ENCODE results near the gene NRG3.
A peak's percentile ranks its signal among the peaks of the same experiment; 100 is the strongest.

The NRG3 gene

GRCh38 chr10:82254237-82254636 is 379.2 kb downstream of the NRG3 start:
- no peak for TF ChIP-seq JUND (IDR thresholded peaks at IDR 0.05; ENCODE audit: low read depth)
- no peak for DNase-seq (ENCODE audit: low read depth in 1 of 2, low spot score in 1 of 2)
- in situ Hi-C loops (cut with HindIII; ENCODE audit: low pct_unique_long_range_greater_than_20kb, low sequenced_read_pairs): no loop called here

- in situ Hi-C loops (cut with HindIII; ENCODE audit: low pct_unique_long_range_greater_than_20kb, low sequenced_read_pairs): no loop called here
- peak in 1 of 2 experiments; percentile 23 for DNase-seq (ENCODE audit: low read depth in 1 of 2, low spot score in 1 of 2)
These were observed 381.3 kb downstream of the NRG3 start for GRCh38 chr10:82256275-82256674.

GRCh38 chr10:82266438-82266837 is 391.4 kb downstream of the NRG3 start:
- no peak for DNase-seq (ENCODE audit: low read depth in 1 of 2, low spot score in 1 of 2)
- in situ Hi-C loops (cut with HindIII; ENCODE audit: low pct_unique_long_range_greater_than_20kb, low sequenced_read_pairs): no loop called here
- no peak for TF ChIP-seq JUND (IDR thresholded peaks at IDR 0.05; ENCODE audit: low read depth)

More at GRCh38 chr10:82256275-82256674, 381.3 kb downstream of the NRG3 start:
- TF ChIP-seq JUND (IDR thresholded peaks at IDR 0.05; ENCODE audit: low read depth): no peak

GRCh38 chr10:82267014-82267413 is 392.0 kb downstream of the NRG3 start:
- no peak for DNase-seq (ENCODE audit: low read depth in 1 of 2, low spot score in 1 of 2)
- in situ Hi-C loops (cut with HindIII; ENCODE audit: low pct_unique_long_range_greater_than_20kb, low sequenced_read_pairs): no loop called here
- no peak for TF ChIP-seq JUND (IDR thresholded peaks at IDR 0.05; ENCODE audit: low read depth)

GRCh38 chr10:82267465-82267864 is 392.5 kb downstream of the NRG3 start:
- no peak for DNase-seq (ENCODE audit: low read depth in 1 of 2, low spot score in 1 of 2)
- in situ Hi-C loops (cut with HindIII; ENCODE audit: low pct_unique_long_range_greater_than_20kb, low sequenced_read_pairs): no loop called here
- TF ChIP-seq JUND (IDR thresholded peaks at IDR 0.05; ENCODE audit: low read depth): no peak

- in situ Hi-C loops (cut with HindIII; ENCODE audit: low pct_unique_long_range_greater_than_20kb, low sequenced_read_pairs): no loop called here
- TF ChIP-seq JUND (IDR thresholded peaks at IDR 0.05; ENCODE audit: low read depth): no peak
- no peak for DNase-seq (ENCODE audit: low read depth in 1 of 2, low spot score in 1 of 2)
These were observed 393.0 kb downstream of the NRG3 start for GRCh38 chr10:82267960-82268359.

GRCh38 chr10:82277591-82277990 is 402.6 kb downstream of the NRG3 start:
- TF ChIP-seq JUND (IDR thresholded peaks at IDR 0.05; ENCODE audit: low read depth): no peak
- in situ Hi-C loops (cut with HindIII; ENCODE audit: low pct_unique_long_range_greater_than_20kb, low sequenced_read_pairs): no loop called here
- no peak for DNase-seq (ENCODE audit: low read depth in 1 of 2, low spot score in 1 of 2)

- no peak for TF ChIP-seq JUND (IDR thresholded peaks at IDR 0.05; ENCODE audit: low read depth)
- in situ Hi-C loops (cut with HindIII; ENCODE audit: low pct_unique_long_range_greater_than_20kb, low sequenced_read_pairs): no loop called here
- no peak for DNase-seq (ENCODE audit: low read depth in 1 of 2, low spot score in 1 of 2)
These were observed 403.6 kb downstream of the NRG3 start for GRCh38 chr10:82278401-82279182.

- in situ Hi-C loops (cut with HindIII; ENCODE audit: low pct_unique_long_range_greater_than_20kb, low sequenced_read_pairs): no loop called here
- DNase-seq (ENCODE audit: low read depth in 1 of 2, low spot score in 1 of 2): no peak
- TF ChIP-seq JUND (IDR thresholded peaks at IDR 0.05; ENCODE audit: low read depth): no peak
These were observed 407.9 kb downstream of the NRG3 start for GRCh38 chr10:82282782-82283456.

GRCh38 chr10:82284180-82284579 is 409.2 kb downstream of the NRG3 start:
- in situ Hi-C loops (cut with HindIII; ENCODE audit: low pct_unique_long_range_greater_than_20kb, low sequenced_read_pairs): no loop called here
- no peak for TF ChIP-seq JUND (IDR thresholded peaks at IDR 0.05; ENCODE audit: low read depth)
- no peak for DNase-seq (ENCODE audit: low read depth in 1 of 2, low spot score in 1 of 2)

- in situ Hi-C loops (cut with HindIII; ENCODE audit: low pct_unique_long_range_greater_than_20kb, low sequenced_read_pairs): no loop called here
- no peak for DNase-seq (ENCODE audit: low read depth in 1 of 2, low spot score in 1 of 2)
- TF ChIP-seq JUND (IDR thresholded peaks at IDR 0.05; ENCODE audit: low read depth): no peak
These were observed 413.5 kb downstream of the NRG3 start for GRCh38 chr10:82288461-82288881.

GRCh38 chr10:82289945-82290344 is 415.0 kb downstream of the NRG3 start:
- in situ Hi-C loops (cut with HindIII; ENCODE audit: low pct_unique_long_range_greater_than_20kb, low sequenced_read_pairs): no loop called here
- no peak for TF ChIP-seq JUND (IDR thresholded peaks at IDR 0.05; ENCODE audit: low read depth)
- DNase-seq (ENCODE audit: low read depth in 1 of 2, low spot score in 1 of 2): no peak

GRCh38 chr10:82294874-82295378 is 419.9 kb downstream of the NRG3 start:
- in situ Hi-C loops (cut with HindIII; ENCODE audit: low pct_unique_long_range_greater_than_20kb, low sequenced_read_pairs): no loop called here
- no peak for DNase-seq (ENCODE audit: low read depth in 1 of 2, low spot score in 1 of 2)
- no peak for TF ChIP-seq JUND (IDR thresholded peaks at IDR 0.05; ENCODE audit: low read depth)

Measured in T47D (cell line).